Measurements from ENCODE around the gene ZC2HC1C. TPM values are rescaled to one million over a fixed set of nuclear protein-coding genes. Genes with fewer than 3 reads are reported as not detected.

The ZC2HC1C gene
- total RNA-seq, 1 experiment from 2014 or later, result 1.3 TPM

- CTCF ChIA-PET, result interaction anchor here (1.1 to 1.5 kb wide), 3 partner anchors 99 to 184 kb away, joined by 4 to 7 read pairs (median 4); no protein-coding TSS in a partner anchor
- Mint-ChIP-seq H3K4me3 (ENCODE audit: unreplicated experiment) (no peak overlapping the region), H3K4me1 (ENCODE audit: insufficient read depth, unreplicated experiment) (peaks cover 22% of the 10 kb centered on the region), H3K27ac (ENCODE audit: low read depth, unreplicated experiment) (peak overlapping the region; percentile 59), H3K9me3 (ENCODE audit: unreplicated experiment) (no peaks in the 10 kb centered on the region), H3K36me3 (ENCODE audit: insufficient read depth, unreplicated experiment) (peaks cover 47% of the 10 kb centered on the region), H3K27me3 (ENCODE audit: insufficient read depth, unreplicated experiment) (no peaks in the 10 kb centered on the region)
- no peak for DNase-seq (ENCODE audit: unreplicated experiment)
- intact Hi-C loops (cut with micrococcal nuclease), result no loop called here
- no peak for TF ChIP-seq CTCF (IDR thresholded peaks at IDR 0.05; ENCODE audit: unreplicated experiment)
- POLR2A ChIA-PET, result interaction anchor here (0.8 to 2.0 kb wide), 5 partner anchors 9 to 42 kb away, joined by 3 to 7 read pairs (median 5); partner anchors contain the start of genes ACYP1, EIF2B2 and ZC2HC1C
- no TSS peak for BruUV-seq (replicated peaks)
Measured at GRCh38 chr14:75044752-75045151, 24.7 kb upstream of the ZC2HC1C start.

DNA sequence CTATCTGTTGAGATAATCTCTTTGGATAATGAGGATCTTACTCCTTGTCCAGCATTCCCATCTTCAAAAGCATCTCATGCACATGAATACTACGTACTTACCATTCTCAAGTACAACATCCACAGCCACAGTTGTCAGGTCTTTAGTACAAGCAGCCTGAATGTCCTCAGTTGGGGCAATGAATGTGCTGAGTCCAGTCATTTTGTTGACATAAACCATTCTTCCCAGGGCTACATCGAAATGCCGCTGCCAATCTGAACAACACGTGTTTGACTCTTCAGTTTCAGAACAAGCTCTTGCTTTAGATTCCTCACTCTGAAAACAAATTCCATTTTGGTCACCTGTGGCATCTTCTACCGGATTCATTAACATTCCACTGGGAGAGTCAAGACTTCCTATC, 23.2 kb upstream of the ZC2HC1C start:
- no peak for TF ChIP-seq CTCF (IDR thresholded peaks at IDR 0.05; ENCODE audit: unreplicated experiment)
- no TSS peak for BruUV-seq (replicated peaks)
- ChIA-PET POLR2A (interaction anchor here (1.0 kb wide), 1 partner anchor 22 kb away, joined by 3 read pairs; no protein-coding TSS in a partner anchor), CTCF (no interaction called here)
- Mint-ChIP-seq H3K4me3 (ENCODE audit: unreplicated experiment) (no peak overlapping the region), H3K9me3 (ENCODE audit: unreplicated experiment) (no peaks in the 10 kb centered on the region), H3K27me3 (ENCODE audit: insufficient read depth, unreplicated experiment) (no peaks in the 10 kb centered on the region), H3K36me3 (ENCODE audit: insufficient read depth, unreplicated experiment) (peaks cover 36% of the 10 kb centered on the region), H3K4me1 (ENCODE audit: insufficient read depth, unreplicated experiment) (peaks cover 29% of the 10 kb centered on the region), H3K27ac (ENCODE audit: low read depth, unreplicated experiment) (no peak overlapping the region)
- intact Hi-C loops (cut with micrococcal nuclease), result no loop called here
- no peak for DNase-seq (ENCODE audit: unreplicated experiment)

DNA sequence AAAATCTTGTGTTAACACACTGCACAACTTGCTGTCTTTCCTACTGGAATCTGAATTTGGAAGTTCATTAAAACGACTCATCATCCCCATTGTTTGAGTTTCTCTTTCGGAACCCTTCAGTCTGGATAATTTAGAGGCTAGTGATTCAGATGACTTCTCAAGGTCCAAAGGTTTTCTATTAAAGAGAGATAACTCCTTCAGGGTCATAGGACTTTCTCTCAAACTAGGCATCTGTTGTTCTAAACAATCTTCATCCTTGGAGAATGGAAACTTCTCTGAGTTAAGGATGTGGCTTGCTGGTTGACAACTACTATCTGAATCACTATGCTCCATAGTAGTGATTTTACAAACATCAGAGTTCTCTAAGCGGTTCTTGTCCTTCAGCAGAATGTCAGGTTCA, 22.5 kb upstream of the ZC2HC1C start:
- intact Hi-C loops (cut with micrococcal nuclease), result no loop called here
- CTCF ChIA-PET, result no interaction called here

GRCh38 chr14:75047506-75047905, 21.9 kb upstream of the ZC2HC1C start:
- CTCF ChIA-PET, result interaction anchor here (1.0 to 1.8 kb wide), 2 partner anchors 142 to 187 kb away, joined by 3 to 5 read pairs; no protein-coding TSS in a partner anchor
- no peaks in the 10 kb centered on the region for H3K9me3 Mint-ChIP-seq (ENCODE audit: unreplicated experiment)
- peaks cover 31% of the 10 kb centered on the region for H3K36me3 Mint-ChIP-seq (ENCODE audit: insufficient read depth, unreplicated experiment)
- POLR2A ChIA-PET, result interaction anchor here (0.9 kb wide), 1 partner anchor 17 kb away, joined by 3 read pairs; the partner anchor contains the start of gene ACYP1
- no TSS peak for BruUV-seq (replicated peaks)
- no peak overlapping the region for H3K4me3 Mint-ChIP-seq (ENCODE audit: unreplicated experiment)
- DNase-seq (ENCODE audit: unreplicated experiment), result no peak
- H3K27me3 Mint-ChIP-seq (ENCODE audit: insufficient read depth, unreplicated experiment), result no peaks in the 10 kb centered on the region
- intact Hi-C loops (cut with micrococcal nuclease), result no loop called here
- no peak overlapping the region for H3K27ac Mint-ChIP-seq (ENCODE audit: low read depth, unreplicated experiment)
- TF ChIP-seq CTCF (IDR thresholded peaks at IDR 0.05; ENCODE audit: unreplicated experiment), result no peak
- peaks cover 29% of the 10 kb centered on the region for H3K4me1 Mint-ChIP-seq (ENCODE audit: insufficient read depth, unreplicated experiment)

More for the DNA sequence above, 22.5 kb upstream of the ZC2HC1C start:
- Mint-ChIP-seq H3K4me1 (ENCODE audit: insufficient read depth, unreplicated experiment) (peaks cover 29% of the 10 kb centered on the region), H3K4me3 (ENCODE audit: unreplicated experiment) (no peak overlapping the region), H3K9me3 (ENCODE audit: unreplicated experiment) (no peaks in the 10 kb centered on the region), H3K36me3 (ENCODE audit: insufficient read depth, unreplicated experiment) (peaks cover 36% of the 10 kb centered on the region), H3K27ac (ENCODE audit: low read depth, unreplicated experiment) (no peak overlapping the region), H3K27me3 (ENCODE audit: insufficient read depth, unreplicated experiment) (no peaks in the 10 kb centered on the region)
- TF ChIP-seq CTCF (IDR thresholded peaks at IDR 0.05; ENCODE audit: unreplicated experiment), result no peak
- POLR2A ChIA-PET, result no interaction called here
- no peak for DNase-seq (ENCODE audit: unreplicated experiment)
- no TSS peak for BruUV-seq (replicated peaks)

Data from MCF 10A (cell line).